OCI-LY7 (cell line): ENCODE data around the gene DUSP14. TPM values are rescaled to one million over a fixed set of nuclear protein-coding genes. Genes with fewer than 3 reads are reported as not detected.

ENCODE experiments used
- BruUV-seq: library from RNA; stranded (reverse); fragments of 400-500 nt; replicated peaks from 2 replicates; lab custom pipeline; 2021; lab: Mats Ljungman, UMichigan
- CTCF ChIA-PET: fragments of 300-600 bp; sonication (Branson Sonifier 250); formaldehyde crosslinking; loops from one replicate; lab custom pipeline; 2022; ENCODE audit warnings: antibody characterized with exemption; ENCODE audit not compliant: unreplicated experiment; lab: Charles Lee
- POLR2A ChIA-PET: fragments of 300-600 bp; sonication (Branson Sonifier 250); formaldehyde crosslinking; loops from one replicate; lab custom pipeline; 2022; ENCODE audit warnings: antibody characterized with exemption; lab: Charles Lee
- DNase-seq: peaks from one replicate; pipeline ENCODE4 v3.0.0-alpha.2; 2015; ENCODE audit warnings: low spot score
- H2AFZ ChIP-seq: fragments of 200-600 bp; sonication (generic), shearing (Covaris generic); 2 replicates; pipeline ENCODE4 v1.6.1; 2014; ENCODE audit warnings: mild to moderate bottlenecking, antibody characterized with exemption, low read length, moderate library complexity
- H3K27ac ChIP-seq: fragments of 200-600 bp; sonication (generic); 2 replicates; pipeline ENCODE4 v1.5.1; 2014; ENCODE audit warnings: mixed run types, low read depth, mild to moderate bottlenecking, moderate library complexity, low read length, inconsistent platforms; ENCODE audit not compliant: poor library complexity, severe bottlenecking
- H3K36me3 ChIP-seq: fragments of 200-600 bp; sonication (generic); 2 replicates; pipeline ENCODE4 v1.6.1; 2014; ENCODE audit warnings: mild to moderate bottlenecking, antibody characterized with exemption, low read length, moderate library complexity, mixed read lengths; ENCODE audit not compliant: insufficient read depth
- H3K4me1 ChIP-seq: fragments of 200-600 bp; sonication (generic); 2 replicates; pipeline ENCODE4 v1.5.1; 2014; ENCODE audit warnings: mild to moderate bottlenecking, low read length; ENCODE audit not compliant: insufficient read depth, poor library complexity, severe bottlenecking
- H3K4me2 ChIP-seq: fragments of 200-600 bp; sonication (generic); 2 replicates; pipeline ENCODE4 v1.6.1; 2014; ENCODE audit warnings: mild to moderate bottlenecking, low read length
- H3K4me3 ChIP-seq: fragments of 200-600 bp; sonication (generic); 2 replicates; pipeline ENCODE4 v1.5.1; 2014; ENCODE audit warnings: mild to moderate bottlenecking, low read depth, low read length; ENCODE audit not compliant: poor library complexity, severe bottlenecking
- H3K79me2 ChIP-seq: fragments of 200-600 bp; sonication (generic); 2 replicates; pipeline ENCODE4 v1.6.1; 2016; ENCODE audit warnings: low read depth, mild to moderate bottlenecking, low read length, moderate library complexity, mixed read lengths; ENCODE audit not compliant: insufficient read depth
- H3K9me2 ChIP-seq: fragments of 200-600 bp; sonication (generic); 2 replicates; pipeline ENCODE4 v1.6.1; 2016; ENCODE audit warnings: mild to moderate bottlenecking, low read length, mixed read lengths; ENCODE audit not compliant: insufficient read depth
- H3K9me3 ChIP-seq: fragments of 200-600 bp; sonication (generic); 2 replicates; pipeline ENCODE4 v1.6.1; 2014; ENCODE audit warnings: mild to moderate bottlenecking, mixed run types, low read length, mixed read lengths
- H4K20me1 ChIP-seq: fragments of 200-600 bp; sonication (generic); 2 replicates; pipeline ENCODE4 v1.6.1; 2014; ENCODE audit warnings: mild to moderate bottlenecking, antibody characterized with exemption, low read length, moderate library complexity, mixed read lengths; ENCODE audit not compliant: insufficient read depth
- CTCF ChIP-seq: fragments of 200-600 bp; sonication (generic); conservative IDR thresholded peaks from 2 replicates; pipeline ENCODE4 v1.5.1; 2014; ENCODE audit warnings: mild to moderate bottlenecking, antibody characterized with exemption, low read length, moderate library complexity, mixed read lengths
- EZH2phosphoT487 ChIP-seq: fragments of 200-600 bp; sonication (generic); IDR thresholded peaks from 2 replicates; pipeline ENCODE4 v1.6.1; 2018; ENCODE audit warnings: low read depth, borderline replicate concordance, mild to moderate bottlenecking, mixed run types, antibody characterized with exemption, low read length, moderate library complexity, mixed read lengths
- intact Hi-C: fragments of 100-400 bp; cut with micrococcal nuclease; formaldehyde crosslinking; loops from one replicate; pipeline ENCODE4 v1.10.0; 2022; ENCODE audit not compliant: unreplicated experiment
- total RNA-seq, 2 experiments: library from RNA; depleted of rRNA in 1 of 2; stranded (reverse); fragments of >200 nt in 1 of 2; shearing (Covaris generic) in 1 of 2; gene quantifications; 2 replicates each; pipeline ENCODE4 v1.2.3, GENCODE V29; 2014 to 2022

The DUSP14 gene
- total RNA-seq, 2 experiments from 2014 or later, result 11.0 to 21.5 TPM

GRCh38 chr17:37520174-37520573 lies 30.5 kb downstream of the DUSP14 start:
- H3K36me3 ChIP-seq, result peaks cover 88% of the 10 kb centered on the region
- H4K20me1 ChIP-seq, result no peaks in the 10 kb centered on the region
- H3K4me3 ChIP-seq, result no peak overlapping the region
- BruUV-seq, result no TSS peak
- no peak for TF ChIP-seq EZH2phosphoT487
- TF ChIP-seq CTCF, result no peak
- intact Hi-C loops, result loop anchor here (10.0 kb wide), 1 partner anchor 295 kb away; no protein-coding TSS in a partner anchor
- no peaks in the 10 kb centered on the region for H3K4me1 ChIP-seq
- no peaks in the 10 kb centered on the region for H3K9me2 ChIP-seq
- CTCF ChIA-PET, result no interaction called here
- DNase-seq, result no peak
- H3K4me2 ChIP-seq, result no peak overlapping the region
- no peak overlapping the region for H2AFZ ChIP-seq
- POLR2A ChIA-PET, result no interaction called here
- no peak overlapping the region for H3K27ac ChIP-seq
- no peaks in the 10 kb centered on the region for H3K79me2 ChIP-seq
- no peaks in the 10 kb centered on the region for H3K9me3 ChIP-seq

- no TSS peak for BruUV-seq
- no peaks in the 10 kb centered on the region for H3K9me2 ChIP-seq
- POLR2A ChIA-PET, result no interaction called here
- H3K4me1 ChIP-seq, result no peaks in the 10 kb centered on the region
- CTCF ChIA-PET, result interaction anchor here (0.6 kb wide), 1 partner anchor 9 kb away, joined by 4 read pairs; no protein-coding TSS in a partner anchor
- H3K79me2 ChIP-seq, result no peaks in the 10 kb centered on the region
- no peak overlapping the region for H2AFZ ChIP-seq
- DNase-seq, result no peak
- no peak for TF ChIP-seq CTCF
- TF ChIP-seq EZH2phosphoT487, result no peak
- no peak overlapping the region for H3K4me2 ChIP-seq
- intact Hi-C loops, result loop anchor here (10.0 kb wide), 1 partner anchor 293 kb away; no protein-coding TSS in a partner anchor
- no peaks in the 10 kb centered on the region for H4K20me1 ChIP-seq
- H3K4me3 ChIP-seq, result no peak overlapping the region
- no peaks in the 10 kb centered on the region for H3K9me3 ChIP-seq
- H3K36me3 ChIP-seq, result peaks cover 86% of the 10 kb centered on the region
- H3K27ac ChIP-seq, result no peak overlapping the region
Observed at GRCh38 chr17:37521821-37522220, 32.1 kb downstream of the DUSP14 start.

GRCh38 chr17:37523715-37524219 lies 34.1 kb downstream of the DUSP14 start:
- Histone ChIP-seq H3K4me2 (no peak overlapping the region), H2AFZ (no peak overlapping the region), H3K79me2 (no peaks in the 10 kb centered on the region), H3K27ac (no peak overlapping the region), H3K4me3 (no peak overlapping the region), H4K20me1 (no peaks in the 10 kb centered on the region; the same call in 1 of the 2 replicates), H3K36me3 (peaks cover 87% of the 10 kb centered on the region), H3K4me1 (no peaks in the 10 kb centered on the region), H3K9me3 (no peaks in the 10 kb centered on the region), H3K9me2 (no peaks in the 10 kb centered on the region)
- TF ChIP-seq EZH2phosphoT487, result no peak
- TF ChIP-seq CTCF, result no peak
- ChIA-PET CTCF (no interaction called here), POLR2A (no interaction called here)
- intact Hi-C loops, result loop anchor here (10.0 kb wide), 1 partner anchor 291 kb away; no protein-coding TSS in a partner anchor
- no peak for DNase-seq
- BruUV-seq, result no TSS peak
